HEK293 (cell line): ENCODE measurements around the gene BOD1L2.

ENCODE experiments used
- CTCF ChIA-PET: fragments of 350-600 bp; formaldehyde crosslinking; extraction: SDS; loops from one replicate; lab custom pipeline; 2021; ENCODE audit warnings: antibody characterized with exemption; lab: Yijun Ruan, JAX
- POLR2A ChIA-PET: fragments of 300-600 bp; formaldehyde crosslinking; extraction: SDS; loops from one replicate; lab custom pipeline; 2020; ENCODE audit warnings: antibody characterized with exemption, inconsistent platforms; lab: Yijun Ruan, JAX
- H3K27ac ChIP-seq: fragments of 200-500 bp; sonication (Bioruptor generic); 2 replicates; pipeline ENCODE4 v1.5.1; 2014; ENCODE audit warnings: low read depth, low read length, control low read depth, inconsistent platforms; ENCODE audit errors: extremely low read depth
- H3K36me3 ChIP-seq, 2 experiments: fragments of 200-500 bp in 1 of 2; sonication (Bioruptor generic) in 1 of 2; 1 replicate in 1 of 2; 2 replicates in 1 of 2; pipeline ENCODE4 v1.5.1; 2014 to 2017; ENCODE audit warnings: inconsistent platforms in 2 of 2, low read length in 2 of 2; ENCODE audit not compliant: control insufficient read depth in 2 of 2, insufficient read depth in 1 of 2
- H3K4me1 ChIP-seq: fragments of 200-500 bp; sonication (Bioruptor generic); 2 replicates; pipeline ENCODE4 v1.5.1; 2014; ENCODE audit warnings: mild to moderate bottlenecking, low read length, inconsistent platforms; ENCODE audit not compliant: control insufficient read depth, insufficient read depth
- H3K4me3 ChIP-seq: 2 replicates; pipeline ENCODE4 v1.5.1; 2011; ENCODE audit warnings: low read depth, mild to moderate bottlenecking, control low read depth, low read length, moderate library complexity
- H3K9me3 ChIP-seq: fragments of 200-500 bp; sonication (Bioruptor generic); 2 replicates; pipeline ENCODE4 v1.5.1; 2014; ENCODE audit warnings: low read depth, low read length, inconsistent platforms; ENCODE audit not compliant: control insufficient read depth, insufficient read depth
- CTCF ChIP-seq: fragments of 450-650 bp; formaldehyde crosslinking; IDR thresholded peaks from 2 replicates; pipeline ENCODE4 v1.5.1; 2016; ENCODE audit warnings: missing biosample characterization, missing genetic modification characterization
- HOXA7 ChIP-seq: sonication (generic); formaldehyde crosslinking; IDR thresholded peaks from 2 replicates; pipeline ENCODE4 v1.8.1; 2022; ENCODE audit warnings: missing genetic modification reagents, borderline replicate concordance
- HOXC10 ChIP-seq: sonication (generic); formaldehyde crosslinking; IDR thresholded peaks from 2 replicates; pipeline ENCODE4 v1.8.1; 2023; ENCODE audit warnings: mild to moderate bottlenecking, missing genetic modification reagents
- IKZF3 ChIP-seq: fragments of 450-650 bp; IDR thresholded peaks from 2 replicates; pipeline ENCODE4 v1.5.0; 2018; ENCODE audit warnings: missing biosample characterization, mild to moderate bottlenecking, missing genetic modification characterization, moderate library complexity
- SP2 ChIP-seq: fragments of 450-650 bp; formaldehyde crosslinking; IDR thresholded peaks from 2 replicates; pipeline ENCODE4 v1.5.1; 2016; ENCODE audit warnings: missing biosample characterization, missing genetic modification characterization
- YY2 ChIP-seq: fragments of 450-650 bp; formaldehyde crosslinking; IDR thresholded peaks from 2 replicates; pipeline ENCODE4 v1.5.1; 2016; ENCODE audit warnings: missing biosample characterization, missing genetic modification characterization
- ZBTB1 ChIP-seq: fragments of 450-650 bp; formaldehyde crosslinking; IDR thresholded peaks from 2 replicates; pipeline ENCODE4 v1.5.1; 2016; ENCODE audit warnings: missing biosample characterization, missing genetic modification characterization
- ZEB2 ChIP-seq: fragments of 450-650 bp; formaldehyde crosslinking; IDR thresholded peaks from 2 replicates; pipeline ENCODE4 v1.5.1; 2016; ENCODE audit warnings: missing biosample characterization, missing genetic modification characterization
- ZNF114 ChIP-seq: fragments of 450-650 bp; formaldehyde crosslinking; IDR thresholded peaks from 2 replicates; pipeline ENCODE4 v1.5.0; 2017; ENCODE audit warnings: missing biosample characterization, missing genetic modification characterization
- ZNF121 ChIP-seq: fragments of 450-650 bp; formaldehyde crosslinking; IDR thresholded peaks from 2 replicates; pipeline ENCODE4 v1.5.1; 2016; ENCODE audit warnings: missing biosample characterization, missing genetic modification characterization
- ZNF132 ChIP-seq: fragments of 450-650 bp; formaldehyde crosslinking; IDR thresholded peaks from 2 replicates; pipeline ENCODE4 v1.5.1; 2017; ENCODE audit warnings: missing biosample characterization, missing genetic modification characterization, borderline replicate concordance
- ZNF175 ChIP-seq: fragments of 450-650 bp; formaldehyde crosslinking; IDR thresholded peaks from 2 replicates; pipeline ENCODE4 v1.5.1; 2016; ENCODE audit warnings: missing biosample characterization, missing genetic modification characterization
- ZNF214 ChIP-seq: fragments of 450-650 bp; formaldehyde crosslinking; IDR thresholded peaks from 2 replicates; pipeline ENCODE4 v1.5.1; 2017; ENCODE audit warnings: missing biosample characterization, mild to moderate bottlenecking, missing genetic modification characterization, borderline replicate concordance
- ZNF239 ChIP-seq: fragments of 450-650 bp; formaldehyde crosslinking; IDR thresholded peaks from 2 replicates; pipeline ENCODE4 v1.5.1; 2016; ENCODE audit warnings: missing biosample characterization, missing genetic modification characterization
- ZNF274 ChIP-seq, 2 experiments: fragments of 200-500 bp in 1 of 2; fragments of 450-650 bp in 1 of 2; sonication (Bioruptor generic) in 1 of 2; formaldehyde crosslinking in 1 of 2; IDR thresholded peaks; 2 replicates each; pipeline versions ENCODE4 v1.5.1 to v1.6.1; 2014 to 2016; ENCODE audit warnings: borderline replicate concordance in 1 of 2, inconsistent platforms in 1 of 2, low read length in 1 of 2, missing biosample characterization in 1 of 2, missing genetic modification characterization in 1 of 2
- ZNF341 ChIP-seq: fragments of 450-650 bp; formaldehyde crosslinking; IDR thresholded peaks from 2 replicates; pipeline ENCODE4; 2016; ENCODE audit warnings: low read depth, missing biosample characterization, missing genetic modification characterization
- ZNF423 ChIP-seq: fragments of 450-650 bp; formaldehyde crosslinking; IDR thresholded peaks from 2 replicates; pipeline ENCODE4 v1.5.1; 2016; ENCODE audit warnings: missing biosample characterization, missing genetic modification characterization
- ZNF510 ChIP-seq: fragments of 450-650 bp; formaldehyde crosslinking; IDR thresholded peaks from 2 replicates; pipeline ENCODE4 v1.5.1; 2018; ENCODE audit warnings: mild to moderate bottlenecking, missing genetic modification characterization, missing biosample characterization; ENCODE audit not compliant: insufficient replicate concordance
- ZNF513 ChIP-seq: fragments of 450-650 bp; IDR thresholded peaks from 2 replicates; pipeline ENCODE4 v1.5.1; 2018; ENCODE audit warnings: missing biosample characterization, missing genetic modification characterization
- ZNF558 ChIP-seq: fragments of 450-650 bp; formaldehyde crosslinking; IDR thresholded peaks from 2 replicates; pipeline ENCODE4 v1.5.1; 2016; ENCODE audit warnings: missing biosample characterization, missing genetic modification characterization
- ZNF596 ChIP-seq: fragments of 450-650 bp; IDR thresholded peaks from 2 replicates; pipeline ENCODE4 v1.5.0; 2018; ENCODE audit warnings: missing biosample characterization, mild to moderate bottlenecking, missing genetic modification characterization, moderate library complexity
- ZNF792 ChIP-seq: fragments of 450-650 bp; formaldehyde crosslinking; IDR thresholded peaks from 2 replicates; pipeline ENCODE4 v1.5.1; 2016; ENCODE audit warnings: missing biosample characterization, missing genetic modification characterization
- TF ChIP-seq, protein P1 (sequence below): sonication (generic); formaldehyde crosslinking; IDR thresholded peaks from 2 replicates; pipeline ENCODE4 v1.8.1; 2022; ENCODE audit warnings: mild to moderate bottlenecking, moderate library complexity, missing genetic modification reagents
- TF ChIP-seq, protein P2 (sequence below): fragments of 450-650 bp; IDR thresholded peaks from 2 replicates; pipeline ENCODE4 v1.5.1; 2018; ENCODE audit warnings: missing biosample characterization, mild to moderate bottlenecking, missing genetic modification characterization
- TF ChIP-seq, protein P3 (sequence below): fragments of 450-650 bp; formaldehyde crosslinking; IDR thresholded peaks from 2 replicates; pipeline ENCODE4 v1.5.1; 2016; ENCODE audit warnings: missing biosample characterization, missing genetic modification characterization, low read depth

Gene BOD1L2

GRCh38 chr18:57131782-57132181 lies 15.1 kb upstream of the BOD1L2 start:
- POLR2A ChIA-PET: no interaction called here
- Histone ChIP-seq H3K36me3 (no peaks in the 10 kb centered on the region), H3K9me3 (no peaks in the 10 kb centered on the region), H3K4me3 (no peak overlapping the region), H3K4me1 (no peaks in the 10 kb centered on the region), H3K27ac (no peak overlapping the region)
- no peak for TF ChIP-seq IKZF3 (tag by site-specific recombination)
- TF ChIP-seq ZBTB1 (tag by site-specific recombination): no peak
- TF ChIP-seq ZNF558 (tag by site-specific recombination): no peak
- TF ChIP-seq ZNF341 (tag by site-specific recombination): no peak
- TF ChIP-seq ZNF792 (tag by site-specific recombination): no peak
- TF ChIP-seq, protein P1, sequence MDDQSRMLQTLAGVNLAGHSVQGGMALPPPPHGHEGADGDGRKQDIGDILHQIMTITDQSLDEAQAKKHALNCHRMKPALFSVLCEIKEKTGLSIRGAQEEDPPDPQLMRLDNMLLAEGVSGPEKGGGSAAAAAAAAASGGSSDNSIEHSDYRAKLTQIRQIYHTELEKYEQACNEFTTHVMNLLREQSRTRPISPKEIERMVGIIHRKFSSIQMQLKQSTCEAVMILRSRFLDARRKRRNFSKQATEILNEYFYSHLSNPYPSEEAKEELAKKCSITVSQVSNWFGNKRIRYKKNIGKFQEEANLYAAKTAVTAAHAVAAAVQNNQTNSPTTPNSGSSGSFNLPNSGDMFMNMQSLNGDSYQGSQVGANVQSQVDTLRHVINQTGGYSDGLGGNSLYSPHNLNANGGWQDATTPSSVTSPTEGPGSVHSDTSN (CRISPR knock-in tag): no peak
- TF ChIP-seq SP2: no peak
- no peak for TF ChIP-seq ZEB2 (tag by site-specific recombination)
- TF ChIP-seq ZNF239 (tag by site-specific recombination): no peak
- CTCF ChIA-PET: no interaction called here

DNA sequence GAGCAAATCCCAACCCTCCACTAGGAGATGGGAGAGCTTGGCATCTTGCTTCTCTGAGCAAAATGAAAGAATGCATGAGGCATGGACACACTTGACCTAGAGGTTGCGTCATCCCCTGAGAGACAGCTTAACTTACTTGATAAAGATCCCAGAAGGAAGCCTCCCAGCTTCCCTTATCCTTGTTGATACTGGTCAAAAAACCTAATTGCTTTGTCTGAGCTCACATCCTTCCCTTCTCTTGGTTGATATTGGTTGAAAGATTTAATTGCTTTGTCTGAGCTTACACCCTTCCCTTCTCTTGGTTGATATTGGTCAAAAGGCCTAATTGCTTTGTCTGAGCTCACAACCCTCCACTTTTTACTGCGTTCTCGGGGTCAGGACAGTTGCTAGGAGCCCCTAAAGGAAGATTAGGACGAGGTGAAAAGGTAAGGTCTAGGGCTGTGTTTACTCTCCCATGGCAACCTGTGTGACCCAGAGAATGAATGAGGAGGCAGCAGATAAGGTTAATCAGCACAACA lies 12.2 kb upstream of the BOD1L2 start:
- POLR2A ChIA-PET: no interaction called here
- Histone ChIP-seq H3K4me3 (no peak overlapping the region), H3K36me3 (no peaks in the 10 kb centered on the region), H3K27ac (no peak overlapping the region), H3K9me3 (no peaks in the 10 kb centered on the region), H3K4me1 (no peaks in the 10 kb centered on the region)
- CTCF ChIA-PET: interaction anchor here (0.6 to 1.1 kb wide), 3 partner anchors 17 to 333 kb away, joined by 3 to 5 read pairs (median 3); no protein-coding TSS in a partner anchor
- TF ChIP-seq ZNF274 (IDR thresholded peaks at IDR 0.05; ENCODE audit: low read length) (no peak), ZNF274 (tag by site-specific recombination; IDR thresholded peaks at IDR 0.05; ENCODE audit: borderline replicate concordance) (no peak), ZNF513 (no peak), ZNF510 (no peak), ZNF214 (tag by site-specific recombination) (no peak), ZNF596 (no peak), ZNF132 (tag by site-specific recombination) (no peak), HOXC10 (CRISPR knock-in tag) (no peak), HOXA7 (CRISPR knock-in tag) (no peak), ZNF558 (tag by site-specific recombination) (no peak)
- TF ChIP-seq, protein P2, sequence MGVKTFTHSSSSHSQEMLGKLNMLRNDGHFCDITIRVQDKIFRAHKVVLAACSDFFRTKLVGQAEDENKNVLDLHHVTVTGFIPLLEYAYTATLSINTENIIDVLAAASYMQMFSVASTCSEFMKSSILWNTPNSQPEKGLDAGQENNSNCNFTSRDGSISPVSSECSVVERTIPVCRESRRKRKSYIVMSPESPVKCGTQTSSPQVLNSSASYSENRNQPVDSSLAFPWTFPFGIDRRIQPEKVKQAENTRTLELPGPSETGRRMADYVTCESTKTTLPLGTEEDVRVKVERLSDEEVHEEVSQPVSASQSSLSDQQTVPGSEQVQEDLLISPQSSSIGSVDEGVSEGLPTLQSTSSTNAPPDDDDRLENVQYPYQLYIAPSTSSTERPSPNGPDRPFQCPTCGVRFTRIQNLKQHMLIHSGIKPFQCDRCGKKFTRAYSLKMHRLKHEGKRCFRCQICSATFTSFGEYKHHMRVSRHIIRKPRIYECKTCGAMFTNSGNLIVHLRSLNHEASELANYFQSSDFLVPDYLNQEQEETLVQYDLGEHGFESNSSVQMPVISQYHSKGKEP: no peak

DNA sequence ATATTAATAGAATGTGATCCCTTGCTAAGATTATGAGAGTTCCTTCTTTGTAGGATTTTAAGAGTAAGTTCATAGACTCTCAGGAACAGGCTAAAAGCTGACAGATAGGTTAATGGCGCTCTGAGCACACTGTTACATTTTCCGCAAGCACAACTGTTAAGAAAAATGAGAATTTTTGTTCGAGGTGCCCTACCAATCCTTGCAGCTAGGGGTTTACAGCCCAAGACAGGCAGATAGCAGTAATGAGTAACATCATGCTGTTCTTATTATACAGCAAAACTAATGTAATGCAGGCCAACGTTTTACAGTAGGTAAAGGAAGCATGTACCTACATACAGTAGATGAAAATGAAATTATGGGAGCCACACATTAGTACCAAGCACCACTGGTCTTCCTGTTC lies 11.2 kb upstream of the BOD1L2 start:
- Histone ChIP-seq H3K9me3 (no peaks in the 10 kb centered on the region), H3K27ac (no peak overlapping the region), H3K36me3 (no peaks in the 10 kb centered on the region), H3K4me3 (no peak overlapping the region), H3K4me1 (no peaks in the 10 kb centered on the region)
- CTCF ChIA-PET: interaction anchor here (0.7 to 2.0 kb wide), 3 partner anchors 10 to 253 kb away, joined by 3 to 6 read pairs (median 4); no protein-coding TSS in a partner anchor
- POLR2A ChIA-PET: no interaction called here
- TF ChIP-seq ZNF423 (tag by site-specific recombination): no peak
- no peak for TF ChIP-seq ZNF175 (tag by site-specific recombination)
- TF ChIP-seq, protein P3, sequence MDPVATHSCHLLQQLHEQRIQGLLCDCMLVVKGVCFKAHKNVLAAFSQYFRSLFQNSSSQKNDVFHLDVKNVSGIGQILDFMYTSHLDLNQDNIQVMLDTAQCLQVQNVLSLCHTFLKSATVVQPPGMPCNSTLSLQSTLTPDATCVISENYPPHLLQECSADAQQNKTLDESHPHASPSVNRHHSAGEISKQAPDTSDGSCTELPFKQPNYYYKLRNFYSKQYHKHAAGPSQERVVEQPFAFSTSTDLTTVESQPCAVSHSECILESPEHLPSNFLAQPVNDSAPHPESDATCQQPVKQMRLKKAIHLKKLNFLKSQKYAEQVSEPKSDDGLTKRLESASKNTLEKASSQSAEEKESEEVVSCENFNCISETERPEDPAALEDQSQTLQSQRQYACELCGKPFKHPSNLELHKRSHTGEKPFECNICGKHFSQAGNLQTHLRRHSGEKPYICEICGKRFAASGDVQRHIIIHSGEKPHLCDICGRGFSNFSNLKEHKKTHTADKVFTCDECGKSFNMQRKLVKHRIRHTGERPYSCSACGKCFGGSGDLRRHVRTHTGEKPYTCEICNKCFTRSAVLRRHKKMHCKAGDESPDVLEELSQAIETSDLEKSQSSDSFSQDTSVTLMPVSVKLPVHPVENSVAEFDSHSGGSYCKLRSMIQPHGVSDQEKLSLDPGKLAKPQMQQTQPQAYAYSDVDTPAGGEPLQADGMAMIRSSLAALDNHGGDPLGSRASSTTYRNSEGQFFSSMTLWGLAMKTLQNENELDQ (tag by site-specific recombination): no peak
- TF ChIP-seq CTCF (tag by site-specific recombination): no peak
- no peak for TF ChIP-seq ZNF121 (tag by site-specific recombination)
- no peak for TF ChIP-seq YY2 (tag by site-specific recombination)
- TF ChIP-seq ZNF114 (tag by site-specific recombination): no peak
